ENCODE results near the gene TRIM44. TPM values are rescaled to one million over a fixed set of nuclear protein-coding genes. Genes with fewer than 3 reads are reported as not detected.

Gene TRIM44
- total RNA-seq, 8 experiments from 2014 or later, result 15.7 to 33.5 (median 23.7) TPM

GRCh38 chr11:35621620-35622019 lies 41.0 kb upstream of the TRIM44 start:
- no peak overlapping the region for H3K27ac ChIP-seq
- H3K4me1 ChIP-seq (replicated peaks in 1 of 2), result peaks cover 32 to 33% of the 10 kb centered on the region in 2 donors
- 63 to 100% (median 85%) methylated on average over 1 to 2 of the region's 2 CpGs for WGBS, 10 experiments
- no peak for ATAC-seq (replicated peaks in 6 of 8)
- peak overlapping the region in 4 of 5 donors; percentile 58 to 95 (median 92) for H3K4me3 ChIP-seq
- in situ Hi-C loops (cut with MboI; ENCODE audit: low pct_unique_long_range_greater_than_20kb in 2 of 9, low sequenced_read_pairs in 9 of 9, unreplicated experiment in 9 of 9), result loop anchor here in 7 of 9 experiments (25.0 kb wide), 5 partner anchors 191 to 866 kb away; no protein-coding TSS in a partner anchor

- H3K27ac ChIP-seq, result no peak overlapping the region
- H3K4me1 ChIP-seq (replicated peaks in 1 of 2), result peaks cover 28 to 32% of the 10 kb centered on the region in 2 donors
- H3K4me3 ChIP-seq, result peak overlapping the region in 1 of 5 donors; percentile 95
- ATAC-seq (replicated peaks in 6 of 8), result no peak
- in situ Hi-C loops (cut with MboI; ENCODE audit: low pct_unique_long_range_greater_than_20kb in 2 of 9, low sequenced_read_pairs in 9 of 9, unreplicated experiment in 9 of 9), result loop anchor here in 7 of 9 experiments (25.0 kb wide), 5 partner anchors 190 to 865 kb away; no protein-coding TSS in a partner anchor
- 17 to 80% (median 55%) methylated on average over 1 to 3 of the region's 3 CpGs; no CpG with 5 or more reads in 3 of the 10 experiments for WGBS, 10 experiments
These were observed 40.5 kb upstream of the TRIM44 start for GRCh38 chr11:35622070-35622469.

GRCh38 chr11:35623621-35624168 lies 38.9 kb upstream of the TRIM44 start:
- in situ Hi-C loops (cut with MboI; ENCODE audit: low pct_unique_long_range_greater_than_20kb in 2 of 9, low sequenced_read_pairs in 9 of 9, unreplicated experiment in 9 of 9), result loop anchor here in 7 of 9 experiments (25.0 kb wide), 5 partner anchors 189 to 864 kb away; no protein-coding TSS in a partner anchor
- ATAC-seq (replicated peaks in 6 of 8), result peak in 1 of 8 experiments; percentile 3
- Histone ChIP-seq H3K27ac (no peak overlapping the region), H3K4me3 (no peak overlapping the region), H3K4me1 (replicated peaks in 1 of 2) (peaks cover 26 to 28% of the 10 kb centered on the region in 2 donors)
- 79 to 100% (median 83%) methylated on average over 1 to 6 of the region's 8 CpGs; no CpG with 5 or more reads in 1 of the 10 experiments for WGBS, 10 experiments

GRCh38 chr11:35624316-35624715 lies 38.3 kb upstream of the TRIM44 start:
- no peak for ATAC-seq (replicated peaks in 6 of 8)
- H3K4me3 ChIP-seq, result no peak overlapping the region
- in situ Hi-C loops (cut with MboI; ENCODE audit: low pct_unique_long_range_greater_than_20kb in 2 of 9, low sequenced_read_pairs in 9 of 9, unreplicated experiment in 9 of 9), result loop anchor here in 7 of 9 experiments (25.0 kb wide), 5 partner anchors 188 to 863 kb away; no protein-coding TSS in a partner anchor
- H3K27ac ChIP-seq, result no peak overlapping the region
- 75 to 95% (median 80%) methylated on average over 1 to 2 of the region's 2 CpGs; no CpG with 5 or more reads in 1 of the 10 experiments for WGBS, 10 experiments
- peaks cover 29 to 32% of the 10 kb centered on the region in 2 donors for H3K4me1 ChIP-seq (replicated peaks in 1 of 2)

GRCh38 chr11:35624781-35625180 lies 37.8 kb upstream of the TRIM44 start:
- in situ Hi-C loops (cut with MboI; ENCODE audit: low pct_unique_long_range_greater_than_20kb in 2 of 9, low sequenced_read_pairs in 9 of 9, unreplicated experiment in 9 of 9), result loop anchor here in 7 of 9 experiments (25.0 kb wide), 5 partner anchors 188 to 863 kb away; no protein-coding TSS in a partner anchor
- H3K4me3 ChIP-seq, result no peak overlapping the region
- peaks cover 34 to 36% of the 10 kb centered on the region in 2 donors for H3K4me1 ChIP-seq (replicated peaks in 1 of 2)
- no peak overlapping the region for H3K27ac ChIP-seq
- ATAC-seq (replicated peaks in 6 of 8), result no peak

GRCh38 chr11:35626501-35626900 lies 36.1 kb upstream of the TRIM44 start:
- Histone ChIP-seq H3K27ac (no peak overlapping the region), H3K4me3 (no peak overlapping the region), H3K4me1 (replicated peaks in 1 of 2) (peaks cover 34 to 45% of the 10 kb centered on the region in 2 donors)
- ATAC-seq (replicated peaks in 6 of 8), result no peak
- 76 to 100% (median 95%) methylated on average over 1 to 2 of the region's 2 CpGs; no CpG with 5 or more reads in 2 of the 10 experiments for WGBS, 10 experiments
- in situ Hi-C loops (cut with MboI; ENCODE audit: low pct_unique_long_range_greater_than_20kb in 2 of 9, low sequenced_read_pairs in 9 of 9, unreplicated experiment in 9 of 9), result no loop called here

- H3K4me1 ChIP-seq (replicated peaks in 1 of 2), result peaks cover 33 to 48% of the 10 kb centered on the region in 2 donors
- H3K4me3 ChIP-seq, result no peak overlapping the region
- 32 to 100% (median 62%) methylated on average over 1 to 4 of the region's 4 CpGs; no CpG with 5 or more reads in 1 of the 10 experiments for WGBS, 10 experiments
- in situ Hi-C loops (cut with MboI; ENCODE audit: low pct_unique_long_range_greater_than_20kb in 2 of 9, low sequenced_read_pairs in 9 of 9, unreplicated experiment in 9 of 9), result no loop called here
- peak overlapping the region in 1 of 2 donors; percentile 47 for H3K27ac ChIP-seq
- ATAC-seq (replicated peaks in 6 of 8), result peak in 1 of 8 experiments; percentile 11
These were observed 33.1 kb upstream of the TRIM44 start for GRCh38 chr11:35629511-35629910.

- ATAC-seq (replicated peaks in 6 of 8), result peak; percentile 78 to 99 (median 89)
- H3K27ac ChIP-seq, result peak overlapping the region in 1 of 2 donors; percentile 47
- WGBS, 10 experiments, result 0 to 80% (median 41%) methylated on average over 1 to 6 of the region's 6 CpGs; no CpG with 5 or more reads in 2 of the 10 experiments
- no peak overlapping the region for H3K4me3 ChIP-seq
- peaks cover 32 to 46% of the 10 kb centered on the region in 2 donors for H3K4me1 ChIP-seq (replicated peaks in 1 of 2)
- in situ Hi-C loops (cut with MboI; ENCODE audit: low pct_unique_long_range_greater_than_20kb in 2 of 9, low sequenced_read_pairs in 9 of 9, unreplicated experiment in 9 of 9), result no loop called here
These were observed 32.7 kb upstream of the TRIM44 start for GRCh38 chr11:35629914-35630313.

GRCh38 chr11:35631891-35632290 lies 30.7 kb upstream of the TRIM44 start:
- WGBS, 10 experiments, result 57 to 100% (median 83%) methylated on average over 1 to 2 of the region's 3 CpGs; no CpG with 5 or more reads in 4 of the 10 experiments
- in situ Hi-C loops (cut with MboI; ENCODE audit: low pct_unique_long_range_greater_than_20kb in 2 of 9, low sequenced_read_pairs in 9 of 9, unreplicated experiment in 9 of 9), result no loop called here
- no peak overlapping the region for H3K4me3 ChIP-seq
- no peak for ATAC-seq (replicated peaks in 6 of 8)
- H3K4me1 ChIP-seq (replicated peaks in 1 of 2), result peaks cover 32 to 46% of the 10 kb centered on the region in 2 donors
- H3K27ac ChIP-seq, result no peak overlapping the region

GRCh38 chr11:35632301-35632700 lies 30.3 kb upstream of the TRIM44 start:
- peak overlapping the region; percentile 6 to 25 for H3K27ac ChIP-seq
- ATAC-seq (replicated peaks in 6 of 8), result peak in 6 of 8 experiments; percentile 5 to 90 (median 81)
- whole genome bisulfite sequencing, 10 experiments, result 0% methylated on average over 1 of the region's 1 CpG; no CpG with 5 or more reads in 4 of the 10 experiments
- H3K4me1 ChIP-seq (replicated peaks in 1 of 2), result peaks cover 32 to 46% of the 10 kb centered on the region in 2 donors
- no peak overlapping the region for H3K4me3 ChIP-seq
- in situ Hi-C loops (cut with MboI; ENCODE audit: low pct_unique_long_range_greater_than_20kb in 2 of 9, low sequenced_read_pairs in 9 of 9, unreplicated experiment in 9 of 9), result no loop called here

GRCh38 chr11:35633827-35634423 lies 28.6 kb upstream of the TRIM44 start:
- in situ Hi-C loops (cut with MboI; ENCODE audit: low pct_unique_long_range_greater_than_20kb in 2 of 9, low sequenced_read_pairs in 9 of 9, unreplicated experiment in 9 of 9), result no loop called here
- no peak for ATAC-seq (replicated peaks in 6 of 8)
- Histone ChIP-seq H3K4me1 (replicated peaks in 1 of 2) (peaks cover 36 to 45% of the 10 kb centered on the region in 2 donors), H3K4me3 (no peak overlapping the region), H3K27ac (no peak overlapping the region)
- 50 to 100% (median 87%) methylated on average over 2 to 3 of the region's 4 CpGs; no CpG with 5 or more reads in 5 of the 10 experiments for WGBS, 10 experiments

GRCh38 chr11:35635933-35636332 lies 26.6 kb upstream of the TRIM44 start:
- H3K4me1 ChIP-seq (replicated peaks in 1 of 2), result peaks cover 27 to 28% of the 10 kb centered on the region in 2 donors
- ATAC-seq (replicated peaks in 6 of 8), result no peak
- no peak overlapping the region for H3K4me3 ChIP-seq
- in situ Hi-C loops (cut with MboI; ENCODE audit: low pct_unique_long_range_greater_than_20kb in 2 of 9, low sequenced_read_pairs in 9 of 9, unreplicated experiment in 9 of 9), result no loop called here
- 70 to 100% (median 90%) methylated on average over 1 to 5 of the region's 6 CpGs; no CpG with 5 or more reads in 3 of the 10 experiments for WGBS, 10 experiments
- no peak overlapping the region for H3K27ac ChIP-seq

- no peak for ATAC-seq (replicated peaks in 6 of 8)
- in situ Hi-C loops (cut with MboI; ENCODE audit: low pct_unique_long_range_greater_than_20kb in 2 of 9, low sequenced_read_pairs in 9 of 9, unreplicated experiment in 9 of 9), result no loop called here
- WGBS, 10 experiments, result 26 to 91% (median 75%) methylated on average over 2 to 6 of the region's 9 CpGs; no CpG with 5 or more reads in 1 of the 10 experiments
- H3K4me3 ChIP-seq, result no peak overlapping the region
- peaks cover 14 to 22% of the 10 kb centered on the region in 2 donors for H3K4me1 ChIP-seq (replicated peaks in 1 of 2)
- no peak overlapping the region for H3K27ac ChIP-seq
These were observed 22.9 kb upstream of the TRIM44 start for GRCh38 chr11:35639591-35640179.
